HEK293 (cell line): ENCODE data around the gene ATF1.

Experiments
- CTCF ChIA-PET: fragments of 350-600 bp; formaldehyde crosslinking; extraction: SDS; loops from one replicate; lab custom pipeline; 2021; ENCODE audit warnings: antibody characterized with exemption; lab: Yijun Ruan, JAX
- POLR2A ChIA-PET: fragments of 300-600 bp; formaldehyde crosslinking; extraction: SDS; loops from one replicate; lab custom pipeline; 2020; ENCODE audit warnings: antibody characterized with exemption, inconsistent platforms; lab: Yijun Ruan, JAX
- H3K27ac ChIP-seq: fragments of 200-500 bp; sonication (Bioruptor generic); 2 replicates; pipeline ENCODE4 v1.5.1; 2014; ENCODE audit warnings: low read depth, low read length, control low read depth, inconsistent platforms; ENCODE audit errors: extremely low read depth
- H3K36me3 ChIP-seq, 2 experiments: fragments of 200-500 bp in 1 of 2; sonication (Bioruptor generic) in 1 of 2; 1 replicate in 1 of 2; 2 replicates in 1 of 2; pipeline ENCODE4 v1.5.1; 2014 to 2017; ENCODE audit warnings: inconsistent platforms in 2 of 2, low read length in 2 of 2; ENCODE audit not compliant: control insufficient read depth in 2 of 2, insufficient read depth in 1 of 2
- H3K4me1 ChIP-seq: fragments of 200-500 bp; sonication (Bioruptor generic); 2 replicates; pipeline ENCODE4 v1.5.1; 2014; ENCODE audit warnings: mild to moderate bottlenecking, low read length, inconsistent platforms; ENCODE audit not compliant: control insufficient read depth, insufficient read depth
- H3K4me3 ChIP-seq: 2 replicates; pipeline ENCODE4 v1.5.1; 2011; ENCODE audit warnings: low read depth, mild to moderate bottlenecking, control low read depth, low read length, moderate library complexity
- H3K9me3 ChIP-seq: fragments of 200-500 bp; sonication (Bioruptor generic); 2 replicates; pipeline ENCODE4 v1.5.1; 2014; ENCODE audit warnings: low read depth, low read length, inconsistent platforms; ENCODE audit not compliant: control insufficient read depth, insufficient read depth
- PRDM4 ChIP-seq: fragments of 450-650 bp; formaldehyde crosslinking; IDR thresholded peaks from 2 replicates; pipeline ENCODE4 v1.5.1; 2017; ENCODE audit warnings: missing biosample characterization, missing genetic modification characterization
- RBAK ChIP-seq: fragments of 450-650 bp; formaldehyde crosslinking; IDR thresholded peaks from 2 replicates; pipeline ENCODE4 v1.5.1; 2016; ENCODE audit warnings: missing biosample characterization, missing genetic modification characterization
- SETDB1 ChIP-seq: IDR thresholded peaks from one replicate; pipeline ENCODE4 v1.6.1; 2017; ENCODE audit warnings: mild to moderate bottlenecking, low read length, moderate library complexity, mixed read lengths; ENCODE audit not compliant: insufficient read length
- ZNF24 ChIP-seq: fragments of 450-650 bp; formaldehyde crosslinking; IDR thresholded peaks from 2 replicates; pipeline ENCODE4 v1.5.1; 2016; ENCODE audit warnings: missing biosample characterization, missing genetic modification characterization
- ZNF48 ChIP-seq: fragments of 450-650 bp; formaldehyde crosslinking; IDR thresholded peaks from 2 replicates; pipeline ENCODE4 v1.5.1; 2016; ENCODE audit warnings: missing biosample characterization, missing genetic modification characterization
- ZNF518A ChIP-seq: fragments of 450-650 bp; formaldehyde crosslinking; conservative IDR thresholded peaks from 2 replicates; pipeline ENCODE4 v1.5.1; 2016; ENCODE audit warnings: low read depth, missing biosample characterization, missing genetic modification characterization
- ZNF530 ChIP-seq: fragments of 450-650 bp; formaldehyde crosslinking; IDR thresholded peaks from 2 replicates; pipeline ENCODE4 v1.5.1; 2016; ENCODE audit warnings: low read depth, missing biosample characterization, missing genetic modification characterization
- ZNF580 ChIP-seq: fragments of 450-650 bp; formaldehyde crosslinking; IDR thresholded peaks from 2 replicates; pipeline ENCODE4 v1.5.1; 2016; ENCODE audit warnings: missing biosample characterization, missing genetic modification characterization
- ZNF600 ChIP-seq: fragments of 450-650 bp; formaldehyde crosslinking; IDR thresholded peaks from 2 replicates; pipeline ENCODE4 v1.5.1; 2016; ENCODE audit warnings: missing biosample characterization, missing genetic modification characterization
- ZNF677 ChIP-seq: fragments of 450-650 bp; IDR thresholded peaks from 2 replicates; pipeline ENCODE4 v1.5.0; 2018; ENCODE audit warnings: missing biosample characterization, mild to moderate bottlenecking, missing genetic modification characterization, moderate library complexity
- ZNF776 ChIP-seq: fragments of 450-650 bp; formaldehyde crosslinking; IDR thresholded peaks from 2 replicates; pipeline ENCODE4 v1.5.0; 2017; ENCODE audit warnings: missing biosample characterization, missing genetic modification characterization, borderline replicate concordance
- ZNF792 ChIP-seq: fragments of 450-650 bp; formaldehyde crosslinking; IDR thresholded peaks from 2 replicates; pipeline ENCODE4 v1.5.1; 2016; ENCODE audit warnings: missing biosample characterization, missing genetic modification characterization

ATF1 gene

GRCh38 chr12:50839042-50839441 lies 75.1 kb downstream of the ATF1 start (continued):
- TF ChIP-seq ZNF518A (tag by site-specific recombination) (no peak), ZNF24 (tag by site-specific recombination) (no peak), ZNF677 (tag by site-specific recombination) (no peak)

- Histone ChIP-seq H3K27ac (no peak overlapping the region), H3K9me3 (no peaks in the 10 kb centered on the region), H3K4me3 (no peak overlapping the region), H3K4me1 (no peaks in the 10 kb centered on the region), H3K36me3 (no peaks in the 10 kb centered on the region)
- ChIA-PET CTCF (interaction anchor here (0.6 to 1.0 kb wide), 2 partner anchors 9 to 842 kb away, joined by 3 read pairs; no protein-coding TSS in a partner anchor), POLR2A (interaction anchor here (0.6 kb wide), 1 partner anchor 74 kb away, joined by 5 read pairs; no protein-coding TSS in a partner anchor)
- TF ChIP-seq ZNF48 (no peak), ZNF792 (tag by site-specific recombination) (no peak), ZNF600 (tag by site-specific recombination) (no peak), ZNF580 (no peak), ZNF518A (tag by site-specific recombination) (no peak), ZNF530 (tag by site-specific recombination) (no peak), RBAK (tag by site-specific recombination) (0 out of 2 replicates have a peak, but pooled peaks have one; percentile 39), PRDM4 (tag by site-specific recombination) (no peak), ZNF776 (tag by site-specific recombination) (no peak), SETDB1 (peak; percentile 38)
These were observed 77.0 kb downstream of the ATF1 start for GRCh38 chr12:50840809-50841487.
